GM12892 (cell line): ENCODE results near the gene KLK2.

ENCODE experiments used
- POLR2A ChIP-seq: IDR thresholded peaks from 2 replicates; pipeline ENCODE4 v1.6.1; 2011; ENCODE audit warnings: low read depth, low read length, control low read depth
- POLR2AphosphoS5 ChIP-seq: IDR thresholded peaks from 2 replicates; pipeline ENCODE4 v1.6.1; 2011; ENCODE audit warnings: low read depth, low read length, control low read depth

GRCh38 chr19:50911206-50912101 lies 38.2 kb downstream of the KLK2 start, which contains the start of gene KLK4:
- TF ChIP-seq POLR2A (no peak), POLR2AphosphoS5 (no peak)
